GM12878 (cell line): ENCODE results near the gene MAF.

Source experiments
- BCL11A ChIP-seq: IDR thresholded peaks from 2 replicates; pipeline ENCODE4 v1.6.1; 2011; ENCODE audit warnings: low read depth, low read length
- CHD4 ChIP-seq: fragments of 200-600 bp; sonication (generic); IDR thresholded peaks from 2 replicates; pipeline ENCODE4 v1.6.1; 2016; ENCODE audit warnings: mild to moderate bottlenecking
- CREM ChIP-seq: IDR thresholded peaks from 2 replicates; pipeline ENCODE4 v1.6.1; 2014; ENCODE audit warnings: antibody characterized with exemption, low read depth
- EP300 ChIP-seq, 2 experiments: fragments of 150-350 bp in 1 of 2; IDR thresholded peaks; 2 replicates each; pipeline ENCODE4 v1.6.1; 2011 to 2012; ENCODE audit warnings: low read depth in 2 of 2, low read length in 2 of 2, borderline replicate concordance in 1 of 2, improper control_type of control experiment in 1 of 2, inconsistent platforms in 1 of 2; ENCODE audit not compliant: control insufficient read depth in 1 of 2
- EZH2 ChIP-seq: IDR thresholded peaks from 2 replicates; pipeline ENCODE4 v1.6.1; 2012; ENCODE audit warnings: low read depth, mild to moderate bottlenecking, control low read depth, inconsistent platforms, low read length, borderline replicate concordance; ENCODE audit not compliant: control insufficient read depth
- JUND ChIP-seq: IDR thresholded peaks from 2 replicates; pipeline ENCODE4 v1.6.1; 2012; ENCODE audit warnings: low read depth, mild to moderate bottlenecking, low read length, improper control_type of control experiment, moderate library complexity
- POLR2AphosphoS5 ChIP-seq: IDR thresholded peaks from 2 replicates; pipeline ENCODE4 v1.6.1; 2011; ENCODE audit warnings: mild to moderate bottlenecking, low read length, inconsistent platforms
- SIN3A ChIP-seq: IDR thresholded peaks from 2 replicates; pipeline ENCODE4 v1.6.1; 2012; ENCODE audit warnings: low read depth, low read length, improper control_type of control experiment
- ZNF384 ChIP-seq: IDR thresholded peaks from 2 replicates; pipeline ENCODE4 v1.6.1; 2012; ENCODE audit warnings: low read depth, mild to moderate bottlenecking, low read length, improper control_type of control experiment, borderline replicate concordance
- TF ChIP-seq, protein P1 (sequence below), 3 experiments: IDR thresholded peaks in 2 of 3; conservative IDR thresholded peaks in 1 of 3; 2 replicates each; pipeline ENCODE4 v1.5.1; 2011; ENCODE audit warnings: low read depth in 3 of 3, low read length in 3 of 3, mild to moderate bottlenecking in 3 of 3, control low read depth in 2 of 3, moderate library complexity in 2 of 3, inconsistent platforms in 1 of 3, mixed read lengths in 1 of 3; ENCODE audit not compliant: control insufficient read depth in 2 of 3, insufficient read depth in 1 of 3; ENCODE audit errors: extremely low read depth in 1 of 3

GRCh38 chr16:79628988-79629387 lies 28.5 kb upstream of the MAF start:
- TF ChIP-seq, protein P1, sequence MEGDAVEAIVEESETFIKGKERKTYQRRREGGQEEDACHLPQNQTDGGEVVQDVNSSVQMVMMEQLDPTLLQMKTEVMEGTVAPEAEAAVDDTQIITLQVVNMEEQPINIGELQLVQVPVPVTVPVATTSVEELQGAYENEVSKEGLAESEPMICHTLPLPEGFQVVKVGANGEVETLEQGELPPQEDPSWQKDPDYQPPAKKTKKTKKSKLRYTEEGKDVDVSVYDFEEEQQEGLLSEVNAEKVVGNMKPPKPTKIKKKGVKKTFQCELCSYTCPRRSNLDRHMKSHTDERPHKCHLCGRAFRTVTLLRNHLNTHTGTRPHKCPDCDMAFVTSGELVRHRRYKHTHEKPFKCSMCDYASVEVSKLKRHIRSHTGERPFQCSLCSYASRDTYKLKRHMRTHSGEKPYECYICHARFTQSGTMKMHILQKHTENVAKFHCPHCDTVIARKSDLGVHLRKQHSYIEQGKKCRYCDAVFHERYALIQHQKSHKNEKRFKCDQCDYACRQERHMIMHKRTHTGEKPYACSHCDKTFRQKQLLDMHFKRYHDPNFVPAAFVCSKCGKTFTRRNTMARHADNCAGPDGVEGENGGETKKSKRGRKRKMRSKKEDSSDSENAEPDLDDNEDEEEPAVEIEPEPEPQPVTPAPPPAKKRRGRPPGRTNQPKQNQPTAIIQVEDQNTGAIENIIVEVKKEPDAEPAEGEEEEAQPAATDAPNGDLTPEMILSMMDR (IDR thresholded peaks at IDR 0.05 in 2 of 3, conservative IDR thresholded peaks at IDR 0.05 in 1 of 3; ENCODE audit: control insufficient read depth in 2 of 3, extremely low read depth in 1 of 3, insufficient read depth in 1 of 3, low read depth in 3 of 3, low read length in 3 of 3): no peak
- TF ChIP-seq ZNF384 (no peak), EZH2 (no peak), EP300 (IDR thresholded peaks at IDR 0.05; ENCODE audit: borderline replicate concordance in 1 of 2, control insufficient read depth in 1 of 2, low read depth in 2 of 2, low read length in 2 of 2) (no peak), CHD4 (no peak), POLR2AphosphoS5 (no peak), JUND (no peak), SIN3A (no peak), BCL11A (no peak), CREM (no peak)
